GM19238 (cell line): ENCODE measurements around the gene GUCD1.
"Not testable (repeated sequence)": the region's sequence is repeated elsewhere in the genome, so short reads cannot be mapped to it uniquely, and the experiment has no call there.

Experiments
- DNase-seq: peaks from one replicate; pipeline ENCODE4 v3.0.0; 2011; ENCODE audit warnings: low spot score; ENCODE audit not compliant: insufficient read length

GUCD1 gene

DNA sequence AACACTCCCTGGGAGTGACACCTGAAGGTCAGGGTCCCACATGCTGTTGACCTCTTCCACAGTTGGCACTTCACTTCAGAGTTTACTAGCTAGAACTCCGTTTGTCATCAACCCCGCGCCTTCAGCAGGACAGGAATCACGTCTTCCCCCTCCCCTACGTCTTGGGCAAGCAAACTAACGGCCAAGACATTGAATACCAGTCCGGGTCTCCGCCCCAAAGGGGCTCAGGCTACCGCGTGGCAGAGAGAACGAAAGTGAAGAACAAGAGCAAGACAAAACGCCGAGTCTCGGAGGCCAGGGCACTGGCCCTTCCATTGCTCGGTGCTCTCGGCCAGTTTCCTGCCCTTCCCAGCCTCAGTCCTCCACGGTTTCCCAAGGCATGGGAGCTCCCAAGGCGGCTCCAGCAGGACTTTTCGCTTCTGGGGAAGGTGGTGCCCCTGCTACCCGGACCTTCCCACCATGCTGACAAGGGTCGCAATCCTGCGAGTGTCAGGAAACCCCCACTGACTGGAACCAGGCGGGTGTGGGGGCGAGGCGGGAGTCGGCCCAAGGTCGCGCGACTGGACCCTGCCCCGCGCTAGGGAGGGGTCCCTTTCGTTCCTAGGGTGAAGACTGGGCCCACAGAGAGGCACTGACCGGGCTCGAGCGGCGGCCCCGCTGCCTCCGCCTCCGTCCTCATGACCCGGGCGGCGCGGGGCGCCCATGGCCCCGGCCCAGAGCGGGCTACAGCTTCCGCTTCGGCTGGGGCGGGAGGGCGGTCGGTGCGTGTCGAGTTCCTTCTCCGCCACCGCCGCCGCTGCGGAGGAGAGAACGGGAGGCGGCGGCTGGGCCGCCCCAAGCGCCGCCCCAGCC, at the start of gene GUCD1:
TSS of gene GUCD1 (minus strand) at position 826 of the 852 bp plus-strand sequence. CDS start at position 679, 147 bp downstream.
- peak; percentile 35 for DNase-seq

DNA sequence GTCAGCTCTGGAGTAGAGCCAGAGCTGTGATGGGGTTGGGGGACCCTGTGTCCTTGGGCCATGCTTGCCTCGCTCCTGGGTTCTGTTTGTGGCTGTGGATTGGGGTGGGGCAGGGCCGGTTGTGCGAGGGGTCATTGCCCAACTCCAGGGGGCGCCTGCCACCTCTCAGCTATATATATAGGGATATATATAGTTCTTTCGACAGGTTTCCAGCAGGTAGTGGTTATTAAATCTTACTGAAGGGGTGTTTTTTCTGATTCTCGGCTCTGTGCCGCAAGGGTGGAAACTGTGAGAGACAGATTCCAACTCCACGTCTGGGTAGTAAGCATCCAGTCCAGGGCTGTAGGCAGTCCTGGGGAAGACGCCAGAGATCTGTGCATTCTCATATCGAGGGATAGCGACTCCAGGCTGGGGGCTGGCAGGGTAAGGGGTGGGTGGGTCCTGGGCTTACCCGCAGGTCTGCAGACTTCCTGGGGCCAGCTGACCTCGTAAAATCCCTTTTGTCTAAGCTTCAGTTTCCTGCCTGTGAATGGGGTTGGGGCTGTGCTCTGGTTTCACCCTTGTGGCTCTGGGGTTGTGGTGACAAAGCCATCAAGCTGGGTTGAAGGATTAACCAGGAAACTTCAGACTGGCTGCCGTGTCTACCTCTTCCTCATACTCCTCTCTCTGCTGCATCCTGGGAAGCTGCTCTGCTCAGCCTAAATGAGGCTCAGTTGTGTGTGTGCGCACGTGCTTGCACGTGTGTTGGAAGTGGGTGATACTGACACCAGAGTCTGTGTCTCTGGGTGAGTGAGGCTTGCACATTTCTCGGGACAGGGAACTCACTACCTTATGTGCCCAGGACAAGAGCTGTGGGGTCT, 49.1 kb upstream of the GUCD1 start:
- DNase-seq, result not testable (repeated sequence)

DNA sequence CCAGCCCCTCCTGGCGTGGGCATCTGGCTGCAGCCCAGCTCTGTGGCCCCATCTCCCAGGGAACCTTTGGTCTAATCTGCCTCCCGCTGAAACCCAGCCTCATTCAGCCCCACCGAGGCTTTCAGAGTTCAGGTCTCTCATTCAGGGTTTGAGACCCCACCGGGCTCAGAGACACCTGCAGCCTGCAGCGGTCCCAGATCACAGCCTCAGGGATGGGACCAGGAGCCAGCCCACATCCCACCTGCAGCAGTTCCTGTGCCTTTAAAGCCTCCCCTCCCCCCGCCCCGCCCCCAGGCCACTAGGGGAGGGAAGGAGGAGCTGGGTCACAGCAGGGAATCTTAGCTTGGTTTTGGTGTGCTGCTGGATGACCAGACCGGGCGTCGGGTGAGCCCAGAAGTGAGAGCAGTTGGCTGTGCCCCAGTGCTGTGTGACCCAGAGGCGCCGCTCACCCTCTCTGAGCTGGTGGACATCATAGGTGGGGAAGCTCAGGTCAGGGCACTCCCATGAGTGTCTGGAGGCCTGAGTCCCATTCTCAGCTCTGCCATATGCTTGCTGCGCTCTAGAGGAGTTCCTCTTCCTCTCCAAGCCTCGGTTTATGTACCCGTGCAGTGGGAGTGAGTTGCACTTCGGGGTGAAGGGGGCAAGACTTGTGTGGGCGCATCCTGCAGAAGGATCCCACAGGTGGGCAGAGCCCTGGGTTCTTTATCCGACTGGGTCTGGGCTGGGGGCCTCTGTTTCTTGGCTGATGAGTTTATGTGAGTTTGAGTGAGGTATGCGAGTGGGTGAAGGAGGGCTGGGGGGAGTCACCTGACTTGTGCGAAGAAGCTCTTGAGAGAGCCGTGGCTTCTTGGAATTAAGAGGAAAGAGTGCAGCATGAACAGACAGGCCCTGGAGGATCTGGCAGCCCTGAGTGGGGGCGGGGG, 48.2 kb upstream of the GUCD1 start, which contains the start of gene GGT1:
TSS of gene GGT1 (plus strand) at position 347 of the 923 bp plus-strand sequence. CDS start 7,889 bp downstream, outside the sequence.
- not testable (repeated sequence) for DNase-seq

DNA sequence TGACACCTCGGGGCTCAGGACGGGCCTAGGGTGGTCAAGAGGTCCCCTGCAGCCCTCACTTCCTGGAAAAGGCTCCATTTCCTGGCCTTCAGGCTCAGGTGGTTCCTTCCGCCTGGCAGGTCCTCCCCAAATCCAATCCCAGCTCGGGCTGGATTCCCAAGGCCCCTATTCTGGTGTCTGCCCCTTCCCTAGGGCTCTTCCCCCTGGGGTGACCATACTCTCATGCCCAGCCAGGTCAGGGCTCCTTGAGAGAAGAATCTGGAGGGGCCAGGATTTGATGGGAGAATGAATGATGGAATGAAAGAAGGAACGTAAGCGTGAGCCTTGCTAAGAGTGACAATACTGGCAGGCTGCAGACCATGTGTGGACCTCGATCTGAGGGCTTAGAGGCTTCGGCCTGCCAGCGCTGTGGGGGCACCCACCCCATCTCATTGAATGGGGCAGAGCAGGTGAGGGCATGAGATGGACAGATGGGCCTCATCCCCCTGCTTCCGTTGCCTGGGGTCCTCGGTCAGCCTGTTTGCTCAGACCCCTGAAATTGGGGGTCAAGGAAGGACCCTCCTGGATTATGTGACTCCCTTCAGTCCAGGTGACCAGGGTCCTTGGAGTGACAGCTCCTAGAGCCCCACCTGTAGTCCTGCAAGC, 47.3 kb upstream of the GUCD1 start:
- not testable (repeated sequence) for DNase-seq

DNA sequence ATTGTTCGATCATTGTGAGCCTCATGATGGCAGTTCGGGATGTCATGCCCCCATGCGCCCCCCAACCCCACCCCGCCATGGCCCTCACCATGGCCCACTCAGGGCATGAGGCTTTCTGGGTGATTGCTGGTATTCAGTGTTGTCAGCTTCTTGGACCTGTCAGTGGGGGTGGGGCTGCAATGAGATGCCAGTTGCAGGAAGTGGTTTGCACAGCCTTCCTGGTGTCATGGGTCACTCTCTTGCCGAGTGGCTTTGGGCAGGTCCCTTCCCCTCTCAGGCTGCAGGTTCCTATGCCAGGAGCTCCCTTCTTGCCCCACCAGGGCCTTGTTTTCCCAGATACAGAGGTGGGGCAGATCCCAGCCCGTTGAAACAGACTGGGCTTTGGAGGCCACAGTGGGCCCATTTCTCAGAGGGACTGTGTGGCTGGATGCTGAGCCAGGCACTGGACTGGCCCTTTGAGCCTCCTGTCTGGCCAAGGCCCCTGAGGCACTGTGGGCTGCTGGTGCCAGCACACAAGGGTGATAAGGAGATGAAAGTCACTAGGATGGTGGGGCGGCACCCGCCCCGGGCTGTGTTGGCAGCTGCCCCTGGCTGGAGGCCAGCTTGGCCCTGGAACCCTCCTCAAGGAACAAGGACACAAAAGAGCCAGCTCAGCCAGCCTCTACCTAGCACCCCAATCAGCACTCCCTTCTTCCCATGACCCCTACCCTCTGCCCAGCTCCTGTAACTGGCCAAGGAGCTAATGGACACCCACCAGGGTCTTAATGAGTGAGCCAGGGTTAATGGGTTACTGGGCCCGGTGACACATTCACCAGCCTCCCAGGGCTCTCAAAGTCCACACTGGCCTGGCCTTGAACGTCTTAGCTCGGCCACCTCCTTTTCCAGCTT, 46.5 kb upstream of the GUCD1 start:
- DNase-seq, result no peak

DNA sequence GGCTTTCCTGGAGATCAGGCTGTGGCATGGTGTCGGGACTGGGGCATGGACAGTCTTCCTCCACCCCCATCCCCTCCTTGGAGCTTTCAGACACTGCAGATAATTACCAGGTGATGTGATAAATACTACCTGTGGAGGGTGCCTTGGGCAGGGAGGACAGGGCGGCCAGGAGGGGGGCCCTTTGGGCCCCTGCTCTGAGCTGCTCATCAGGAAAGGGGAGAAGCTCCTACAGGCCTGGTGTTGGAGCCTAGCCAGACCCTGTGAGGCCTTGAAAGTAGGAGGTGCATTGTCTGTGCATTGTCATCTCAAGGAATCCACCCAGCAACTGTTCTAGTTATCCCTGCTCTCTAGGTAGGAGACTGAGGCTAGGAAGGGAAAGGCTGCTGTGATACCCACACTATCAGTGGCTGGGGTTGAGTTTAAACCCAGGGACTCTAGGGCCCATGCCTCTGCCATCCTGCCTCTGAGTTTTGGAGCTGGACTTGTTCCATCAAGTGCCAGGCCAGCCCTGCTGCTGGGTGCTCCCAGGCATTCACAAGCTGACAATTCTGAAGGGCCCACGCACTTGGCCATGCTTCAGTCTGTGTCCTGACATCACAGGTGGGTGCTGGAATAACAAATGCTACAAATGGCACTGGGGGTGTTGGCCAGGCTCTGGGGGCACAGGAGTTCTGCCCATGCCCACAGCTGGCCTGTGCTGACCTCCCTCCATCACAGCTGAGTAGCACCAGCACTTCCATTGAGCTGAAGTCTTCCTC, 45.2 kb upstream of the GUCD1 start:
- not testable (repeated sequence) for DNase-seq

DNA sequence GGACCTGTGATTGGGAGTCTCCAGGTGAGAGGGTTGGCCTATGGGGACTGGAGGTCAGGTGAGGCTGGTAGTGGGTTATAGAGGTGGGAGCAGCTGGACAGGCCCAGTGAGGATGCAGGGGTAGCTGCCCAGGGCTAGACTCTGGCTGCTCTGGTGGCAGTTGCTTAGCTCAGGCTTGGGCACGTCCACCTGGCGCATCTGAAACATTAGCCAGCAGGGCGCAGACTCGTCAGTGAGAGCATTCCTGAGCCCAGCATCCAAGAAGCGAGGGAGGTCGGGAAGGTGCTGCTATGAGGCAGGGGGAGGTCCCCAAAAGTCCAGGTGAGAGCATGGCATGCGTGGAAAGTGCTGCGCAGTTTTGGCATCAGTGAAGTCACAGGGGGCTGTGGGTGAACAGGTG, 44.6 kb upstream of the GUCD1 start:
- no peak for DNase-seq

DNA sequence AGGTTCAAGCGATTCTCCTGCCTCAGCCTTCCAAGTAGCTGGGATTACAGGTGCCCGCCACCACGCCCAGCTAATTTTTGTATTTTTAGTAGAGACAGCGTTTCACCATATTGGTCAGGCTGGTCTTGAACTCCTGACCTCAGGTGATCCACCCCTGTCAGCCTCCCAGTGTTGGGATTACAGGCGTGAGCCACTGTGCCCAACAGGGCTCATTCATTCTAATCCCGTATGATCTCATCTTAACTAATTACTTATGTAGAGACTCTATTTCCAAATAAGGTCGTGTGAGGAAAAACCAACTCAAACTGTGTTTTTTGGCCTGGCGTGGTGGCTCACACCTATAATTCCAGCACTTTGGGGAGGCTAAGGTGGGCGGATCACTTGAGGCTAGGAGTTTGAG, 42.1 kb upstream of the GUCD1 start:
- DNase-seq, result not testable (repeated sequence)

DNA sequence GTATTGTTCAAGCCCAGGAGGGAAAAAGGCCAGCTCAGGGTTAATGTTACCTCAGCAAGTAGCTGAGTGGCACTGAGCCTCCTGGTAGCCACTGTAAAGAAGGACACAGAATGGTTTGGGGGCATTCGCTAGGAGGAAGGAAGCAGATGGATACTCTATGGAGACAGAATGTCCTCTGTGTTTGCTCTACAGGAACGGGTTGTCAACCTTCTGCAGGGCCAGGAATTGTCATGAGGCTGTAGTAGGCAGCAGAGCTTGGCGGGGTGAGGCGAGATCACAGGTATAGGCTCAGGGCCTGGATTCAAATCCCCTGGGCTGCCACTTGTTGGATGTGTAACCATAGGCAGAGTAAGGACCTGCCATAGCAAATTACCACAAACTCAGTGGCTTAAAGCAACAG, 40.9 kb upstream of the GUCD1 start:
- no peak for DNase-seq

DNA sequence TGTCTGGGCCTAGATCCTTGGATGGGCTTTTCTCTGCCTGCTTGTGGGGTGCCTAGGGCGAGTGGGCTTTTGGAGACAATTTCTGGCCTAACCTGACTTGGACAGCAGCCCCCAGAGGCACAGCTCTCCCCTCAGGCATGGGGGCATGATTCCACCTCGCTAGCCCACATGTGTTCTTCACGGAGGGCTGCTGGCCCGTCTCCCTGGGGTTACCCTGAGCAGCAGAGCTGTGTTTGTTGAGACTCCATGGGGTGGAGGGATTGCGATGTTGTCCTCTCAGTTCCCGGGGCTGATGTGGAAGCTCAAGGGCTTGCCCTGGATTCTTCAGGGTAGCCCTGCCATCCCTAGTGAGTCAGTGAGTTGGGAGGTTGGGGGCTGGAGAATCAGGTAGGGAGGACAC, 40.3 kb upstream of the GUCD1 start:
- DNase-seq, result no peak

DNA sequence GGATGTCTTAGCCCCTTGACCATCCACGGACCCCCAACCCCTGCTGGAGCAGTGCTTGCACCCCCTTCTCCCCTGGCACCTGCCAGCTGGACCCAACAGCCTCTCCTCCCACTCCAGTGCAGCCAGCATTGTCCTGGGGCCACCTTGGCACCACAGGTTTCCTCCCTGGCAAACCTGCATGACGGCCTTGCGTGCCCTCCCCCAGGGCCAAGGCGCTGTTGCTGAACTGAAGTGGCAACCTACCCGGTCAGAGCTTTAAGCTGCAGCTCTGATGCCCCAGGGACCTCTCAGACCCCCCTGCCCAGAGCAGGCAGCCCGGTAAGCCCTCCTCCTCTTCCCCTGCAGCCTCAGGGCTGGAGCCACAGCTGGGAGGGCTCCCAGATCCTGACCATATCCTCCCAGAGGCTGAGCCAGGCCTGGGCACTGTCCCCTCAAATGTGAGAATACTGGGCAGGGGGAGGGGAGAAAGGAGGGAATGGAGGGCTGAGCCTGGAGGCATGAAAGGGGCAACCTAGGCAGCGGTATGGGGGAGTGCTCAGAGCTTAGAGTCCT, 39.7 kb upstream of the GUCD1 start:
- no peak for DNase-seq

DNA sequence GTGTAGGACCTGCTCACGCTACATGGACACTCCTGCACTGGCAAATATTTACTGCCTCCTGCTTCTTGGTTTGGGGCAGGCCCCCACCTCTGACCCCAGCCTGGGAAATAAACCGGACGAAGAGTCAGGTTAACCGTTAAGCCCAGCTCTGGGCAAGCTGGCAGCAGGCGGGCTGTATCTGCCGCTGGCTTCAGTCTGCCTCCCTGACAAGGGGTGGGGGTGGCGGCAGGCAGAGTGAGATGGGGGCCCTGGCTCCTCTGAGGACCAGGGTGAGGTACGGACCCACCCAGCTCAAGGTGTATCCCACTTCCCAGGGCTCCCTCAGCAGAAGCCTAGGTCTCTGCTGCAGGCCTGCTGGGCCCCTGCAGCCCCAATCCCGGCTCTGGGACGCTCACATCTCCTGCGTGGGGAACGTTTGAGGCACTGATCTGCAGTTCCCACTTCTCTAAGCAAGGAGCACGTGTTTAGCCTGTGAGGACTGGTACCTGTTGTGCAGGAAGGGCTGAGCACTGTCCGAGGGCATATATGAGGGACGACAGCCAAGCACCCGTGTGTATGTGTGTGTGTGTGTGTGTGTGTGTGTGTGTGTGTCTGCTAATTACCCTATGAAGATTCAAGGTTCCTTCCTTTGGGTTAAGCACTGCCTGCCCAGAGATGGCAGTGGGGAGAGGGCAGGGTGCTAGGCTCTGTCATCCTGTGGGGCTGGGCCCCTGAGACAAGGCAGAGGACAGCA, 39.1 kb upstream of the GUCD1 start:
- DNase-seq, result no peak

DNA sequence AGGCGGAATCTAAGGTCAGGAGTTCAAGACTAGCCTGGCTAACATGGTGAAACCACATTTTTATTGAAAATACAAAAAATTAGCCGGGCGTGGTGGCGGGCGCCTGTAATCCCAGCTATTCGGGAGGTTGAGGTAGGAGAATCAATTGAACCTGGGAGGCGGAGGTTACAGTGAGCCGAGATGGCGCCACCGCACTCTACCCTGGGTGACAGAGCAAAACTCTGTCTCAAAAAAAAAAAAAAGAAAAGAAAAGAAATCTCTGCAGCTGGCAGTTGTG, 38.6 kb upstream of the GUCD1 start:
- not testable (repeated sequence) for DNase-seq

DNA sequence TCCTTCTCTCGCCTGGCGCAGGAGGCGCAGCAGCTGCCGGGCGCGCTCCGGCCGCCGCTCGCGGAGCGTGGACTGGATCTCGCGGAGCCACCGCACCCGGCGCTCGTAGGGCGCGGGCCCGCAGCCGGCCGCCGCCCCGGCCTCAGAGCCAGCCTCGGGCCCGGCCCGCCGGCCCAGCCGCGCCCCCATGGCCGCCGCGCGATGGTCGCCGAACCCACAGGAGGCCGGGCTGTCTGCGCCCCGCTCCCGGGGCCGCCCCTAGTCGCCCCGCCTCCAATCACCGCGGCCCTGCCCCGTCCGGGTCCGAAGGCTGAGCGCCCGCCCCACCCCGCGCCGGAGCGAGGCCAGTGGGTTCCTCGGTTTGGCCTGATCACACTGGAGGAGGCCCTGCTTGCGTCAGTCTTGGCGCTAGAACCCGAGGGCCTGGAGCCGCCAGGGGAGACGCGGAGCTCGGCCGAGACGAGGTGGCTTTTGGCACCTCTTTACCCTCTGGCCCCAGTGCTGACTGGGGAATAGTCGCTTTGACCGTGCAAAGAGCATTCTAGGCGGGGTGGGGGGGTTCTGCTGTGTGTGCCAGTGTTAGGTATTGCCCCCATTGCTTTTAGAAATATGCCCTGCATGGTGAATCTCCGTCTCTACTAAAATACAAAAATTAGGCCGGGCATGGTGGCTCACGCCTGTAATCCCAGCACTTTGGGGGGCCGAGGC, 38.1 kb upstream of the GUCD1 start, which contains the start of gene LRRC75B:
TSS of gene LRRC75B (minus strand) at position 223 of the 708 bp plus-strand sequence. CDS start at position 189, 34 bp downstream.
- peak; percentile 74 for DNase-seq

DNA sequence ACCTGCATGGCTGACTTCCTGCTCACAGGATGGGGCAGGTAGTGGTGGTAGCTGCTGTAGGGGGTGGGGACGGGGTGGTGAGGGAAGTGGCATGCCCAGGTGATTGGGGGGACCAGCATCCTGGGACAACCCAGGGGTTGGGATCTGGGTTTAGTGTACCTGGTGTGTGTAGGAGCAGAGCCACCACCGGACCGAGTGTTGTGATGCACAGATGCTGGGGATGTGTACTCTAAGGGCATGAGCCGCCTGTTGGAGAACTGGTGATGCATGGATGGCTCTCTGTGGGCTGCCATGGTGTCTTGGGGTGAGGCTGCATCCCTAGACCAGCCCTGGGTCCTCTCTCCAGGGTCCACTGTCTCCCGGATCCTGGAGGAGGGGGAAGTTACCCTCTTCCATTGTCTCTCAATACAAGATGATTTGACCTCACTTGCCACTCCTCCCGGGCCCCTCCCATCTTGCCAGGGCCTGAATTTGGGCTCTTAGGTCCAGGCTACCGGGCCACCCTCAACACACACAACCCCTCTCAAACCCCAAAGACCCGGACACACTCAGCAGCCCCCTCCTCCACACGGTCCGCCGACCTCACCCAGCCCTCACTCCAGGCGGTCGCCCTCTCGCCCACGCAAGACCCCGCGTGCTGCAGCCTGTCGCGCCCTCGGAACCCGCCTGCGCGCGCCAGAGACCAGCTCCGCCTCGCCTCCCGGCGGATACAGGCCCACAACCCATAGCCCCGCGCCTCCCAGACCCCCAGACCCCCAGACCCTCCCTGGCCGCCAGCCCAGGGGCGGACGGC, 37.3 kb upstream of the GUCD1 start:
- no peak for DNase-seq

DNA sequence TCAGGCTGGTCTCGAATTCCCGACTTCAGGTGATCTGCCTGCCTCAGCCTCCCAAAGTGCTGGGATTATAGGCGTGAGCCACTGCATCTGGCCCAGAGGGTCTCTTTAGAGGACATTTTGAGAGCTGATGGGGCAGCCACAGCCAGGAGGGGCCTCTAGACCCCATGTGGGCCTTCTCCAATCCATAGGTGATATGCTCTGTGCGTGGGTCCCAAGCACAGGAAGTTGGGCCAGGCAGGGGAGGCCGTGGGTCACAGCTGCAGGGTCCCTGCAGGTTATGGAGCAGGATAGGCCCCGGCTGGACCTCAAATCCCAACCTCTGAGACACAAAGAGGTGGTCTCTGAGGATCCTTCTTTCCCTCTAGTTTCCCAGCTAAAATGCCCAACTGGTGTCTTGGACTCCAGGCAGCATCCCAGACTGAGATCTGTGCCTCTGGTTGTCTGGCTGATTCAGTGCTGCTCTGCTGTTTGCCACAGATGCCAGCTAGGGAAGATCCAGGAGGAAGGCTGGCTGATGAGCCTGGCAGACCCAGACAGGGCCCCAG, 36.4 kb upstream of the GUCD1 start:
- DNase-seq, result no peak
